Stimulated activated CD4-positive, alpha-beta T cell treated with anti-CD3 and anti-CD28 coated beads, Interleukin-4, amount 100 ng/mL, for 4 hours (primary cell): ENCODE data around the gene MMEL1.
"Not testable (repeated sequence)": the region's sequence is repeated elsewhere in the genome, so short reads cannot be mapped to it uniquely, and the experiment has no call there.

ENCODE experiments used
- DNase-seq, 2 experiments: peaks; one replicate each; pipeline ENCODE4 v3.0.0-alpha.2; 2020

MMEL1 gene

GRCh38 chr1:2625748-2626147 lies 7.1 kb downstream of the MMEL1 start:
- DNase-seq, result not testable (repeated sequence)

- DNase-seq, result no peak
Measured at GRCh38 chr1:2625311-2625710, 7.5 kb downstream of the MMEL1 start.

- DNase-seq, result no peak
Measured at GRCh38 chr1:2624735-2625300, 8.0 kb downstream of the MMEL1 start.

- DNase-seq, result no peak
Measured at GRCh38 chr1:2623571-2624337, 9.1 kb downstream of the MMEL1 start.

- DNase-seq, result no peak
Measured at GRCh38 chr1:2617971-2618470, 14.8 kb downstream of the MMEL1 start.

- DNase-seq, result no peak
Measured at GRCh38 chr1:2614145-2614544, 18.7 kb downstream of the MMEL1 start.

GRCh38 chr1:2612591-2613365 lies 20.0 kb downstream of the MMEL1 start:
- DNase-seq, result no peak

GRCh38 chr1:2611621-2612437 lies 21.0 kb downstream of the MMEL1 start:
- DNase-seq, result no peak

GRCh38 chr1:2611031-2611501 lies 21.8 kb downstream of the MMEL1 start:
- DNase-seq, result no peak

- no peak for DNase-seq
Measured at GRCh38 chr1:2610036-2610959, 22.5 kb downstream of the MMEL1 start.

GRCh38 chr1:2609319-2610035 lies 23.3 kb downstream of the MMEL1 start:
- DNase-seq, result no peak

GRCh38 chr1:2607641-2608091 lies 25.1 kb downstream of the MMEL1 start:
- DNase-seq, result no peak

GRCh38 chr1:2606881-2607621 lies 25.8 kb downstream of the MMEL1 start:
- DNase-seq, result no peak

- DNase-seq, result no peak
Measured at GRCh38 chr1:2606396-2606880, 26.4 kb downstream of the MMEL1 start.

GRCh38 chr1:2605509-2606395 lies 27.1 kb downstream of the MMEL1 start:
- no peak for DNase-seq

- DNase-seq, result no peak
Measured at GRCh38 chr1:2604844-2605508, 27.8 kb downstream of the MMEL1 start.

GRCh38 chr1:2604156-2604843 lies 28.5 kb downstream of the MMEL1 start:
- DNase-seq, result no peak
